K562 (cell line): ENCODE results near the gene RFX7. TPM values are rescaled to one million over a fixed set of nuclear protein-coding genes. Genes with fewer than 3 reads are reported as not detected.
"Not testable (repeated sequence)": the region's sequence is repeated elsewhere in the genome, so short reads cannot be mapped to it uniquely, and the experiment has no call there.

Experiments
- ATF7 ChIP-seq: fragments of 450-650 bp; IDR thresholded peaks from 2 replicates; pipeline ENCODE4 v1.7.1; 2014; ENCODE audit warnings: mild to moderate bottlenecking, moderate library complexity
- CREM ChIP-seq: IDR thresholded peaks from 2 replicates; pipeline ENCODE4 v1.6.1; 2014; ENCODE audit warnings: antibody characterized with exemption, low read depth
- ILK ChIP-seq: fragments of 450-650 bp; IDR thresholded peaks from 2 replicates; pipeline ENCODE4 v1.6.1; 2016; ENCODE audit warnings: missing genetic modification characterization, low read depth, mild to moderate bottlenecking, missing compliant biosample characterization, moderate library complexity, borderline replicate concordance
- MEF2D ChIP-seq: conservative IDR thresholded peaks from 2 replicates; pipeline ENCODE4 v1.6.1; 2016; ENCODE audit warnings: low read depth, missing genetic modification characterization, missing compliant biosample characterization
- NFE2 ChIP-seq: IDR thresholded peaks from 2 replicates; pipeline ENCODE4 v1.6.1; 2014; ENCODE audit warnings: antibody characterized with exemption, low read depth
- NR2C1 ChIP-seq, 2 experiments: fragments of 450-650 bp; IDR thresholded peaks; 2 replicates each; pipeline ENCODE4 v1.6.1; 2017; ENCODE audit warnings: mild to moderate bottlenecking in 2 of 2, antibody characterized with exemption in 1 of 2, inconsistent platforms in 1 of 2, missing compliant biosample characterization in 1 of 2, missing genetic modification characterization in 1 of 2
- NR2C2 ChIP-seq, 2 experiments: fragments of 200-800 bp in 1 of 2; sonication (Bioruptor generic) in 1 of 2; sonication (generic) in 1 of 2; formaldehyde crosslinking in 1 of 2; IDR thresholded peaks; 2 replicates each; pipeline versions ENCODE4 v1.6.1 to v1.8.0; 2016 to 2022; ENCODE audit warnings: mild to moderate bottlenecking in 1 of 2, missing compliant biosample characterization in 1 of 2, missing genetic modification characterization in 1 of 2, missing genetic modification reagents in 1 of 2
- NR4A1 ChIP-seq, 2 experiments: fragments of 250-450 bp in 1 of 2; fragments of 450-650 bp in 1 of 2; sonication (Bioruptor Pico) in 1 of 2; IDR thresholded peaks; 2 replicates each; pipeline versions ENCODE4 v1.4.0 to v1.6.1; 2016 to 2020; ENCODE audit warnings: mild to moderate bottlenecking in 2 of 2, missing compliant biosample characterization in 1 of 2, missing genetic modification characterization in 1 of 2, moderate library complexity in 1 of 2
- SMAD3 ChIP-seq: fragments of 450-650 bp; formaldehyde crosslinking; conservative IDR thresholded peaks from 2 replicates; pipeline ENCODE4 v1.4.0; 2020; ENCODE audit warnings: mild to moderate bottlenecking
- SRF ChIP-seq, 2 experiments: fragments of 250-450, 450-650 bp in 1 of 2; sonication (Bioruptor Pico) in 1 of 2; sonication (generic) in 1 of 2; formaldehyde crosslinking; IDR thresholded peaks; 2 replicates each; pipeline versions ENCODE4 v1.5.0 to v1.5.1; 2020 to 2022; ENCODE audit warnings: mild to moderate bottlenecking in 1 of 2, missing genetic modification reagents in 1 of 2
- ZNF584 ChIP-seq: fragments of 200-800 bp; sonication (Bioruptor generic); IDR thresholded peaks from 2 replicates; pipeline ENCODE4 v1.6.1; 2016; ENCODE audit warnings: low read depth, mild to moderate bottlenecking, missing genetic modification characterization, missing compliant biosample characterization
- ZNF589 ChIP-seq: fragments of 200-800 bp; sonication (Bioruptor generic); IDR thresholded peaks from 2 replicates; pipeline ENCODE4 v1.6.1; 2016; ENCODE audit warnings: low read depth, missing genetic modification characterization, missing compliant biosample characterization
- polyA plus RNA-seq, 8 experiments: library from polyadenylated mRNA; depleted of rRNA in 4 of 8; stranded (reverse) in 5 of 8; unstranded in 3 of 8; fragments of >200 nt; fragmentation: Nextera tagmentation in 2 of 8; fragmentation: Illumina TruSeq in 1 of 8; extraction: Ambion mirVana in 2 of 8; extraction: Trizol in 1 of 8; gene quantifications; 2 replicates each; pipeline versions ENCODE4 v1.2.1 to v1.2.3, GENCODE V29; 2011 to 2014; ENCODE audit warnings: inconsistent platforms in 1 of 8, missing spikeins in 1 of 8
- total RNA-seq, 7 experiments: library from RNA; depleted of rRNA in 6 of 7; stranded (reverse); fragments of >200 nt in 6 of 7; fragmentation: Illumina TruSeq in 2 of 7; extraction: Trizol in 2 of 7; gene quantifications; 2 replicates each; pipeline versions ENCODE4 v1.2.1 to v1.2.3, GENCODE V29; 2011 to 2021; ENCODE audit warnings: low replicate concordance in 1 of 7
- TF ChIP-seq, protein P1 (sequence below), 3 experiments: fragments of 200-800 bp in 1 of 3; fragments of 250-450 bp in 1 of 3; fragments of 450-650 bp in 1 of 3; sonication (Bioruptor Pico) in 1 of 3; sonication (Bioruptor generic) in 1 of 3; formaldehyde crosslinking in 1 of 3; IDR thresholded peaks; 2 replicates each; pipeline versions ENCODE4 v1.6.1 to v1.8.0; 2016 to 2022; ENCODE audit warnings: mild to moderate bottlenecking in 2 of 3, missing genetic modification characterization in 2 of 3, missing compliant biosample characterization in 1 of 3, moderate library complexity in 1 of 3
- TF ChIP-seq, protein P2 (sequence below), 2 experiments: fragments of 200-800 bp in 1 of 2; sonication (Bioruptor generic) in 1 of 2; sonication (generic) in 1 of 2; formaldehyde crosslinking in 1 of 2; IDR thresholded peaks in 1 of 2; conservative IDR thresholded peaks in 1 of 2; 2 replicates each; pipeline versions ENCODE4 v1.5.0 to v1.6.1; 2016 to 2020; ENCODE audit warnings: missing compliant biosample characterization in 1 of 2, missing genetic modification characterization in 1 of 2, missing genetic modification reagents in 1 of 2
- TF ChIP-seq, protein P3 (sequence below), 3 experiments: fragments of 200-800 bp in 1 of 3; sonication (Bioruptor generic) in 1 of 3; sonication (generic) in 1 of 3; formaldehyde crosslinking in 1 of 3; IDR thresholded peaks; 2 replicates each; pipeline versions ENCODE4 v1.6.1 to v1.8.0; 2016 to 2022; ENCODE audit warnings: mild to moderate bottlenecking in 2 of 3, missing compliant biosample characterization in 2 of 3, missing genetic modification characterization in 2 of 3, missing genetic modification reagents in 1 of 3
- TF ChIP-seq, protein P4 (sequence below): fragments of 450-650 bp; IDR thresholded peaks from 2 replicates; pipeline ENCODE4 v1.6.1; 2016; ENCODE audit warnings: missing biosample characterization, missing genetic modification characterization

Gene RFX7
- total and polyA plus RNA-seq, 9 of the 15 experiments (the other 6 are each of a cell fraction or from before 2014, with no cell fraction given): 2.4 to 17.9 (median 6.3) TPM

DNA sequence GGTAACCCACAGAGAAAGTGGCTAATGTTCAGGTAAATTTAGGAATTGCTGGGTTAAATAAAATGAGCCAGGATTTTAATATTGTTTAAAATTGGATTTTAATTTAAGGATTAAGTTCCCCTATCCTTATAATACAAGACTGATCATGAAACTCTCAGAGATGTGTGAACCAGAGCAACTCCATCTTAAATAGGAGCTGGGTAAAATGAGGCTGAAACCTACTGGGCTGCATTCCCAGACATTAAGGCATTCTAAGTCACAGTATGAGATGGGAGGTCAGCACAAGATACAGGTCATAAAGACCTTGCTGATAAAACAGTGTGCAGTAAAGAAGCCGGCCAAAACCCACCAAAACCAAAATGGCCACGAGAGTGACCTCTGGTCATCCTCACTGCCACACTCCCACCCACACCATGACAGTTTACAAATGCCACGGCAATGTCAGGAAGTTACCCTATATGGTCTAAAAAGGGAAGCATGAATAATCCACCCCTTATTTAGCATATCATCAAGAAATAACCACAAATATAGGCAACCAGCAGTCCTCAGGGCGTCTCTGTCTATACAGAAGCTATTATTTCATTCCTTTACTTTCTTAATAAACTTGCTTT lies 40.3 kb downstream of the RFX7 start (continued):
- TF ChIP-seq, protein P1, sequence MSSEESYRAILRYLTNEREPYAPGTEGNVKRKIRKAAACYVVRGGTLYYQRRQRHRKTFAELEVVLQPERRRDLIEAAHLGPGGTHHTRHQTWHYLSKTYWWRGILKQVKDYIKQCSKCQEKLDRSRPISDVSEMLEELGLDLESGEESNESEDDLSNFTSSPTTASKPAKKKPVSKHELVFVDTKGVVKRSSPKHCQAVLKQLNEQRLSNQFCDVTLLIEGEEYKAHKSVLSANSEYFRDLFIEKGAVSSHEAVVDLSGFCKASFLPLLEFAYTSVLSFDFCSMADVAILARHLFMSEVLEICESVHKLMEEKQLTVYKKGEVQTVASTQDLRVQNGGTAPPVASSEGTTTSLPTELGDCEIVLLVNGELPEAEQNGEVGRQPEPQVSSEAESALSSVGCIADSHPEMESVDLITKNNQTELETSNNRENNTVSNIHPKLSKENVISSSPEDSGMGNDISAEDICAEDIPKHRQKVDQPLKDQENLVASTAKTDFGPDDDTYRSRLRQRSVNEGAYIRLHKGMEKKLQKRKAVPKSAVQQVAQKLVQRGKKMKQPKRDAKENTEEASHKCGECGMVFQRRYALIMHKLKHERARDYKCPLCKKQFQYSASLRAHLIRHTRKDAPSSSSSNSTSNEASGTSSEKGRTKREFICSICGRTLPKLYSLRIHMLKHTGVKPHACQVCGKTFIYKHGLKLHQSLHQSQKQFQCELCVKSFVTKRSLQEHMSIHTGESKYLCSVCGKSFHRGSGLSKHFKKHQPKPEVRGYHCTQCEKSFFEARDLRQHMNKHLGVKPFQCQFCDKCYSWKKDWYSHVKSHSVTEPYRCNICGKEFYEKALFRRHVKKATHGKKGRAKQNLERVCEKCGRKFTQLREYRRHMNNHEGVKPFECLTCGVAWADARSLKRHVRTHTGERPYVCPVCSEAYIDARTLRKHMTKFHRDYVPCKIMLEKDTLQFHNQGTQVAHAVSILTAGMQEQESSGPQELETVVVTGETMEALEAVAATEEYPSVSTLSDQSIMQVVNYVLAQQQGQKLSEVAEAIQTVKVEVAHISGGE (CRISPR knock-in tag; IDR thresholded peaks at IDR 0.05): peak in 1 of 3 experiments; percentile 76; a peak in 2 of 6 replicates
- TF ChIP-seq SMAD3 (CRISPR knock-in tag): 0 out of 2 replicates have a peak, but pooled peaks have one; percentile 61
- TF ChIP-seq, protein P2, sequence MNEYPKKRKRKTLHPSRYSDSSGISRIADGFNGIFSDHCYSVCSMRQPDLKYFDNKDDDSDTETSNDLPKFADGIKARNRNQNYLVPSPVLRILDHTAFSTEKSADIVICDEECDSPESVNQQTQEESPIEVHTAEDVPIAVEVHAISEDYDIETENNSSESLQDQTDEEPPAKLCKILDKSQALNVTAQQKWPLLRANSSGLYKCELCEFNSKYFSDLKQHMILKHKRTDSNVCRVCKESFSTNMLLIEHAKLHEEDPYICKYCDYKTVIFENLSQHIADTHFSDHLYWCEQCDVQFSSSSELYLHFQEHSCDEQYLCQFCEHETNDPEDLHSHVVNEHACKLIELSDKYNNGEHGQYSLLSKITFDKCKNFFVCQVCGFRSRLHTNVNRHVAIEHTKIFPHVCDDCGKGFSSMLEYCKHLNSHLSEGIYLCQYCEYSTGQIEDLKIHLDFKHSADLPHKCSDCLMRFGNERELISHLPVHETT (CRISPR knock-in tag; conservative IDR thresholded peaks at IDR 0.05 in 1 of 2, IDR thresholded peaks at IDR 0.05 in 1 of 2): peak in 1 of 2 experiments; percentile 96; a peak in 2 of 4 replicates
- TF ChIP-seq NFE2: peak; percentile 15; the same call in 1 of the 2 replicates
- TF ChIP-seq, protein P3, sequence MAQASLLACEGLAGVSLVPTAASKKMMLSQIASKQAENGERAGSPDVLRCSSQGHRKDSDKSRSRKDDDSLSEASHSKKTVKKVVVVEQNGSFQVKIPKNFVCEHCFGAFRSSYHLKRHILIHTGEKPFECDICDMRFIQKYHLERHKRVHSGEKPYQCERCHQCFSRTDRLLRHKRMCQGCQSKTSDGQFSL (CRISPR knock-in tag; IDR thresholded peaks at IDR 0.05): not testable (repeated sequence)
- TF ChIP-seq, protein P3 (tag; IDR thresholded peaks at IDR 0.05): peak in 1 of 2 experiments; percentile 91; a peak in 2 of 4 replicates
- peak; percentile 97 for TF ChIP-seq ZNF584 (CRISPR knock-in tag)
- TF ChIP-seq ZNF589: peak; percentile 94
- 0 out of 2 replicates have a peak, but pooled peaks have one; percentile 23 for TF ChIP-seq CREM
- TF ChIP-seq MEF2D (tag): peak; percentile 90
- TF ChIP-seq, protein P4, sequence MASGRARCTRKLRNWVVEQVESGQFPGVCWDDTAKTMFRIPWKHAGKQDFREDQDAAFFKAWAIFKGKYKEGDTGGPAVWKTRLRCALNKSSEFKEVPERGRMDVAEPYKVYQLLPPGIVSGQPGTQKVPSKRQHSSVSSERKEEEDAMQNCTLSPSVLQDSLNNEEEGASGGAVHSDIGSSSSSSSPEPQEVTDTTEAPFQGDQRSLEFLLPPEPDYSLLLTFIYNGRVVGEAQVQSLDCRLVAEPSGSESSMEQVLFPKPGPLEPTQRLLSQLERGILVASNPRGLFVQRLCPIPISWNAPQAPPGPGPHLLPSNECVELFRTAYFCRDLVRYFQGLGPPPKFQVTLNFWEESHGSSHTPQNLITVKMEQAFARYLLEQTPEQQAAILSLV (tag): peak; percentile 93
- TF ChIP-seq NR2C1 (IDR thresholded peaks at IDR 0.05); NR2C2 (CRISPR knock-in tag; IDR thresholded peaks at IDR 0.05); NR4A1 (CRISPR knock-in tag; IDR thresholded peaks at IDR 0.05): not testable (repeated sequence)
- peak; percentile 86 for TF ChIP-seq NR2C1 (tag; IDR thresholded peaks at IDR 0.05)
- TF ChIP-seq ILK (tag): peak; percentile 43; the same call in 1 of the 2 replicates
- TF ChIP-seq SRF (CRISPR knock-in tag; IDR thresholded peaks at IDR 0.05): peak; percentile 78 to 96; a peak in 3 of 4 replicates
- peak; percentile 74 for TF ChIP-seq NR2C2 (tag; IDR thresholded peaks at IDR 0.05)
- peak; percentile 21; the same call in 1 of the 2 replicates for TF ChIP-seq ATF7
- 0 out of 2 replicates have a peak, but pooled peaks have one; percentile 46 for TF ChIP-seq NR4A1 (tag; IDR thresholded peaks at IDR 0.05)
